BLaER1 treated with 17β-estradiol and CSF1 and Interleukin-3, amounts not matched to agents 10 nM and 100 nM (cell line): Measurements from ENCODE around the gene TFPT.

Experiments used
- H3K27ac ChIP-seq, 11 experiments: shearing (Covaris generic); formaldehyde crosslinking; 2 replicates each; pipeline ENCODE4 v1.8.1; 2022
- H3K27me3 ChIP-seq, 11 experiments: shearing (Covaris generic); formaldehyde crosslinking; 2 replicates each; pipeline ENCODE4 v1.8.1; 2022
- H3K36me3 ChIP-seq, 11 experiments: shearing (Covaris generic); formaldehyde crosslinking; 2 replicates each; pipeline ENCODE4 v1.8.1; 2022
- H3K4me1 ChIP-seq, 10 experiments: shearing (Covaris generic); formaldehyde crosslinking; 2 replicates each; pipeline ENCODE4 v1.8.1; 2022
- H3K4me2 ChIP-seq, 11 experiments: shearing (Covaris generic); formaldehyde crosslinking; 2 replicates each; pipeline ENCODE4 v1.8.1; 2022
- H3K4me3 ChIP-seq, 10 experiments: shearing (Covaris generic); formaldehyde crosslinking; 2 replicates each; pipeline ENCODE4 v1.8.1; 2022
- H3K9ac ChIP-seq, 11 experiments: shearing (Covaris generic); formaldehyde crosslinking; 2 replicates each; pipeline ENCODE4 v1.8.1; 2022
- H3K9me3 ChIP-seq, 11 experiments: shearing (Covaris generic); formaldehyde crosslinking; replicated peaks in 1 of 11; 2 replicates each; pipeline ENCODE4 v1.8.1; 2022
- H4K20me1 ChIP-seq, 11 experiments: shearing (Covaris generic); formaldehyde crosslinking; 2 replicates each; pipeline ENCODE4 v1.8.1; 2022
- Cebpa-rat ChIP-seq, 11 experiments: shearing (Covaris generic); IDR thresholded peaks; 2 replicates each; pipeline ENCODE4 v1.8.1; 2022

Gene TFPT, protein sequence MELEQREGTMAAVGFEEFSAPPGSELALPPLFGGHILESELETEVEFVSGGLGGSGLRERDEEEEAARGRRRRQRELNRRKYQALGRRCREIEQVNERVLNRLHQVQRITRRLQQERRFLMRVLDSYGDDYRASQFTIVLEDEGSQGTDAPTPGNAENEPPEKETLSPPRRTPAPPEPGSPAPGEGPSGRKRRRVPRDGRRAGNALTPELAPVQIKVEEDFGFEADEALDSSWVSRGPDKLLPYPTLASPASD

DNA sequence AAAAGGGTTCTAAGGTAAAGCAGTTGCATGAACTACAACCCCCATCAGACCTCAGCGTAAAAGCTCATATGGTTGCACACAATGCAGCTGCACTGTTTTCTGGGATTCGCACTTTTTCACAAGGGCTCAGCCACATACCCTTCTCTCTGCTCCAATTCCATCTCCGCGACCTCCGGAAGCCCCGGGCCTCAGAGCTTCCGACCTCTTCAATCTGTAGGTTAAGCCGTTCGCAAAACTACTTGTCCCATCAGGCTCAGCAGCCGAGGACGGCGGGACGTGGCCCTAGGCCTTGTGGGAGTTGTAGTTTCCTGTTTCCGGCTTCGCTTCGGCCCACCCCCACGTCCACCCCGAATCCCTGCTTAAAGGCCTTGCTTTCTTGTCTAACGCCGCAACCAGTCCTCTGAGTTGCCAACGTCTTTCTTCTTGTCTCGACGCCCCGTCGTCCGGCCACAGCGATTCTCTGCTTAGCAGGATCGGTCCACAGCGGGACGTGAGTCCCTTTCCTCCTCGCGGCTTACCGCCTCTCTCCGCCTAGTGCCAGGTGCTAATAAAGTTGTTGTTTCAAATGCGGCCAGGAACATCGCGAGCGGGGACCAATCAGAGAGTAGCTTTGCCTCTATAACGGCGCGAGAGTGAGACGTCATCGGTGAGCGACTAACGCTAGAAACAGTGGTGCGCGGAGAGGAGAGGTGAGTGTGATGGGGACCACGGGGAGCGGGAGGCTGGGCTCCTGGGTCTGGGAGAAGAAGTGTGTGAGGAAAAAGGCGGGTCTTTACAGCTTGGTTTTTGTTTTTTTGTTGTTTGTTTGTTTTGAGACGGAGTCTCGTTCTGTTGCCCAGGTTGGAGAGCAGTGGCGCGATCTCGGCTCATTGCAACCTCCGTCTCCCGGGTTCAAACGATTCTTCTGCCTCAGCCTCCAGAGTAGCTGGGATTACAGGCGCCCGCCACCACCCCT, at the start of gene TFPT, which contains the start of gene PRPF31:
Gene TFPT (minus strand): TSS at position 549 of the 955 bp plus-strand sequence. CDS start 388 bp downstream, at position 161.
Gene PRPF31 (plus strand): TSS at position 646 of the 955 bp plus-strand sequence. CDS start 2,525 bp downstream, outside the sequence.
- Histone ChIP-seq H3K4me2 (peak within 1 kb of the TSS; percentile 89 to 98 (median 95)), H4K20me1 (peaks cover 0 to 71% (median 29%) of the 10 kb centered on the region in 11 experiments; a peak in 15 of 22 replicates), H3K4me1 (peaks cover 20 to 30% (median 24%) of the 10 kb centered on the region in 10 experiments), H3K9me3 (no peaks in the 10 kb centered on the region), H3K27me3 (no peaks in the 10 kb centered on the region), H3K36me3 (peaks cover 41 to 68% (median 61%) of the 10 kb centered on the region in 11 experiments), H3K9ac (peak within 1 kb of the TSS; percentile 84 to 95 (median 90)), H3K27ac (peak within 1 kb of the TSS; percentile 82 to 93 (median 91)), H3K4me3 (peak within 1 kb of the TSS; percentile 74 to 93 (median 87))
- no peak for TF ChIP-seq Cebpa-rat (IDR thresholded peaks at IDR 0.05)

DNA sequence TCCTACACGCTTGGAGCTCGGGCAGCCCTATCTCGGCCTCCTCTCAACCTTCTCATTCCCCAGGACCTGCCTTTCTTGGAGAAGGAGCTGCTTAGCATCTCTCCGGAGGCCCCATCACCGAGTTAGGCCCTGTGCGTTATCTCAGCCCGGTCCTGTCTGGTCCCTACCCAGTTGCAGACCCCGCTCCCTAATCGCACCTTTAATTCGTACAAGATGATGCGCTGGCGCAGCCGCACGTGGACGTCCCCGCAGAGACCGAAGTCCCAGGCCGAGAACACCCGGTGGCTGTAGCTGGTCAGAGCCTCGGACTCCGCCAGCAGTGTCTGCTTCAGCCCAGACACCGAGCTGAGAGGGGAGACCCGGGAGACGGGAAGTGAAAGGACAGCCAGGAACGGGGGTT, 49.8 kb upstream of the TFPT start:
- Histone ChIP-seq H3K4me1 (peaks cover 40 to 56% (median 52%) of the 10 kb centered on the region in 10 experiments), H3K27me3 (no peaks in the 10 kb centered on the region), H3K27ac (no peak overlapping the region), H4K20me1 (peaks cover 0 to 5% (median 0%) of the 10 kb centered on the region in 11 experiments; a peak in 2 of 22 replicates), H3K9me3 (peaks cover 0 to 10% (median 0%) of the 10 kb centered on the region in 11 experiments; a peak in 4 of 22 replicates), H3K4me3 (no peak overlapping the region), H3K9ac (no peak overlapping the region), H3K36me3 (no peaks in the 10 kb centered on the region), H3K4me2 (peak overlapping the region in 1 of 11 experiments; percentile 98; a peak in 1 of 22 replicates)
- TF ChIP-seq Cebpa-rat (IDR thresholded peaks at IDR 0.05) = no peak

GRCh38 chr19:54164369-54165068, 49.1 kb upstream of the TFPT start:
- Histone ChIP-seq H3K9ac (no peak overlapping the region), H3K4me1 (peaks cover 41 to 55% (median 53%) of the 10 kb centered on the region in 10 experiments), H3K27me3 (no peaks in the 10 kb centered on the region), H3K4me3 (no peak overlapping the region), H3K4me2 (peak overlapping the region; percentile 40 to 98 (median 69)), H4K20me1 (peaks cover 0 to 5% (median 0%) of the 10 kb centered on the region in 11 experiments; a peak in 2 of 22 replicates), H3K36me3 (no peaks in the 10 kb centered on the region), H3K9me3 (peaks cover 0 to 10% (median 0%) of the 10 kb centered on the region in 11 experiments; a peak in 4 of 22 replicates), H3K27ac (no peak overlapping the region)
- no peak for TF ChIP-seq Cebpa-rat (IDR thresholded peaks at IDR 0.05)

GRCh38 chr19:54162884-54163283, 47.4 kb upstream of the TFPT start:
- Histone ChIP-seq H3K27me3 (no peaks in the 10 kb centered on the region), H3K4me1 (peaks cover 48 to 61% (median 54%) of the 10 kb centered on the region in 10 experiments), H4K20me1 (peaks cover 0 to 17% (median 12%) of the 10 kb centered on the region in 11 experiments; a peak in 12 of 22 replicates), H3K4me2 (peak overlapping the region; percentile 76 to 99 (median 90)), H3K36me3 (peaks cover 2 to 6% (median 5%) of the 10 kb centered on the region in 11 experiments; a peak in 21 of 22 replicates), H3K9me3 (peaks cover 0 to 10% (median 0%) of the 10 kb centered on the region in 11 experiments; a peak in 4 of 22 replicates), H3K27ac (peak overlapping the region in 8 of 11 experiments; percentile 0 to 51 (median 26); a peak in 10 of 22 replicates), H3K4me3 (peak overlapping the region in 9 of 10 experiments; percentile 33 to 75 (median 52); a peak in 13 of 20 replicates), H3K9ac (peak overlapping the region in 8 of 11 experiments; percentile 12 to 57 (median 47); a peak in 11 of 22 replicates)
- no peak for TF ChIP-seq Cebpa-rat (IDR thresholded peaks at IDR 0.05)

- Histone ChIP-seq H3K27ac (peak overlapping the region in 7 of 11 experiments; percentile 1 to 51 (median 26); a peak in 9 of 22 replicates), H3K9ac (peak overlapping the region in 10 of 11 experiments; percentile 53 to 88 (median 64); a peak in 17 of 22 replicates), H4K20me1 (peaks cover 0 to 22% (median 15%) of the 10 kb centered on the region in 11 experiments; a peak in 13 of 22 replicates), H3K4me1 (peaks cover 49 to 66% (median 58%) of the 10 kb centered on the region in 10 experiments), H3K4me2 (peak overlapping the region; percentile 87 to 99 (median 98)), H3K4me3 (peak overlapping the region; percentile 16 to 80 (median 50); a peak in 14 of 20 replicates), H3K9me3 (peaks cover 0 to 10% (median 0%) of the 10 kb centered on the region in 11 experiments; a peak in 4 of 22 replicates), H3K36me3 (peaks cover 8 to 11% (median 10%) of the 10 kb centered on the region in 11 experiments), H3K27me3 (no peaks in the 10 kb centered on the region)
- TF ChIP-seq Cebpa-rat (IDR thresholded peaks at IDR 0.05) = no peak
Measured at GRCh38 chr19:54162241-54162805, 46.9 kb upstream of the TFPT start.

GRCh38 chr19:54160854-54161253, 45.4 kb upstream of the TFPT start:
- Histone ChIP-seq H3K9me3 (peaks cover 0 to 10% (median 0%) of the 10 kb centered on the region in 11 experiments; a peak in 4 of 22 replicates), H3K4me1 (peaks cover 49 to 72% (median 60%) of the 10 kb centered on the region in 10 experiments), H3K4me2 (peak overlapping the region; percentile 87 to 99 (median 98)), H3K9ac (peak overlapping the region; percentile 83 to 91 (median 85)), H3K27ac (peak overlapping the region in 10 of 11 experiments; percentile 76 to 91 (median 84); a peak in 20 of 22 replicates), H4K20me1 (peaks cover 0 to 37% (median 30%) of the 10 kb centered on the region in 11 experiments; a peak in 16 of 22 replicates), H3K27me3 (no peaks in the 10 kb centered on the region), H3K36me3 (peaks cover 23 to 26% (median 25%) of the 10 kb centered on the region in 11 experiments), H3K4me3 (peak overlapping the region; percentile 60 to 80 (median 70))
- no peak for TF ChIP-seq Cebpa-rat (IDR thresholded peaks at IDR 0.05)

DNA sequence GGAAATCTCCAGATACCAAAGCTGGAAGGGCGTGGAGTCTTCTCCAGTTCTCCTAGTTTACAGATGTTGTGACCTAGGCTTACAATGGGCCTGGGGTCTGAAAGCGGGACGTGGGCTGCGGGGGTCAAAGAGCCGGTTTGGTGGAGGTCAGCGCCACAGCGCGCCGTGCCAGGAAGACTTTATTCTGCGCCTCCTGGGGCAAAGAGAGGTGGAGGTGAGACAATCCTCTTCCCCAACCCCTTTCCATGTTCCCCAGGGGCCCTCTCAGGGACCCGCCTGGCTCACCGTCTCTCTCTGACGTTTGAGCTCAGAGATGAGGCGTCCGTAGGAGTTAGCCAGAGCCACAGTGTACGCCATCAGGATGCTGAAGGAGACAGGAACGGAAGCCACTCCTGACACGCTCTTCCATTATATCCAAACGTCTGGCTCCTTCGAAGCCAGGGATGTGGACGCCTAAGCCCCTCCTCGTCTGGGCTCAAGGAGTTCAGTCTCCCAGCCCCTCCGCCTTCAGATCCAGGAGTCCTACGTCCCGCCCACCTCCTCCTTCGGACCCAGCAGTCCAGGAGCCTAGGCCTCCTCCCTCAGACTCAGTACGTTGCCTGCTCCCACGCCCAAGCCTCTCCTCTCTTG, 44.8 kb upstream of the TFPT start:
- TF ChIP-seq Cebpa-rat (IDR thresholded peaks at IDR 0.05) = no peak
- Histone ChIP-seq H3K27me3 (no peaks in the 10 kb centered on the region), H3K9me3 (peaks cover 0 to 8% (median 0%) of the 10 kb centered on the region in 11 experiments; a peak in 4 of 22 replicates), H3K27ac (peak overlapping the region; percentile 71 to 91 (median 83)), H3K4me2 (peak overlapping the region; percentile 87 to 99 (median 98)), H3K9ac (peak overlapping the region; percentile 83 to 91 (median 85)), H3K4me3 (peak overlapping the region; percentile 60 to 80 (median 70)), H4K20me1 (peaks cover 0 to 43% (median 35%) of the 10 kb centered on the region in 11 experiments; a peak in 16 of 22 replicates), H3K4me1 (peaks cover 49 to 72% (median 60%) of the 10 kb centered on the region in 10 experiments), H3K36me3 (peaks cover 28 to 32% (median 30%) of the 10 kb centered on the region in 11 experiments)
